HepG2 (cell line): ENCODE measurements around the gene HOTAIR. TPM values are rescaled to one million over a fixed set of nuclear protein-coding genes. Genes with fewer than 3 reads are reported as not detected.

Experiments
- ATAC-seq: fragments of 200-7000 bp; cut with Tn5 transposase; 3 replicates; pipeline ENCODE4 v1.9.1; 2020; ENCODE audit warnings: mild to moderate bottlenecking, moderate library complexity
- BruUV-seq: library from RNA; stranded (reverse); fragments of 400-500 nt; replicated peaks from 2 replicates; lab custom pipeline; 2021; lab: Mats Ljungman, UMichigan
- CTCF ChIA-PET: fragments of 300-600 bp; formaldehyde crosslinking; extraction: SDS; loops from one replicate; lab custom pipeline; 2021; ENCODE audit warnings: low total read pairs, inconsistent platforms, low intra/inter-chr PET ratio; lab: Yijun Ruan, JAX
- POLR2A ChIA-PET: fragments of 350-600 bp; sonication (Branson Sonifier 250); formaldehyde crosslinking; loops from one replicate; lab custom pipeline; 2020; ENCODE audit warnings: antibody characterized with exemption, inconsistent platforms; lab: Yijun Ruan, JAX
- DNase-seq: peaks from one replicate; pipeline ENCODE4 v3.0.0-alpha.2; 2015; ENCODE audit warnings: low spot score
- FAIRE-seq: peaks from 3 replicates; lab custom pipeline; 2011; peaks lifted over from hg19 to GRCh38; lab: Jason Lieb, UNC
- H2AFZ ChIP-seq: one replicate; pipeline ENCODE4 v1.6.1; 2011; ENCODE audit warnings: low read length, inconsistent platforms
- H3K27ac ChIP-seq: fragments of 300-600 bp; 3 replicates; pipeline ENCODE4 v1.8.0; 2011; ENCODE audit warnings: mixed run types, mild to moderate bottlenecking, mixed read lengths, low read length, inconsistent platforms; ENCODE audit not compliant: insufficient read depth; ENCODE audit errors: extremely low read length
- H3K27me3 ChIP-seq, 2 experiments: fragments of 200-600 bp in 1 of 2; 2 replicates in 1 of 2; 3 replicates in 1 of 2; pipeline versions ENCODE4 v1.6.0 to v1.8.0; 2011; ENCODE audit warnings: low read length in 2 of 2, mild to moderate bottlenecking in 2 of 2, moderate library complexity in 2 of 2, inconsistent platforms in 1 of 2; ENCODE audit not compliant: insufficient read depth in 2 of 2, control insufficient read depth in 1 of 2
- H3K36me3 ChIP-seq, 2 experiments: fragments of 200-600 bp in 1 of 2; replicated peaks in 1 of 2; 2 replicates in 1 of 2; 3 replicates in 1 of 2; pipeline versions ENCODE4 v1.5.1 to v1.8.0; 2011; ENCODE audit warnings: low read length in 2 of 2, inconsistent platforms in 1 of 2; ENCODE audit not compliant: insufficient read depth in 2 of 2, control insufficient read depth in 1 of 2
- H3K4me1 ChIP-seq: 2 replicates; pipeline ENCODE4 v1.5.1; 2012; ENCODE audit warnings: low read length, inconsistent platforms; ENCODE audit not compliant: insufficient read depth
- H3K4me2 ChIP-seq: 2 replicates; pipeline ENCODE4 v1.6.0; 2011; ENCODE audit warnings: low read depth, low read length, inconsistent platforms
- H3K4me3 ChIP-seq, 3 experiments: fragments of 200-600 bp in 1 of 3; sonication (generic), shearing (Covaris generic) in 1 of 3; replicated peaks in 1 of 3; 2 replicates each; pipeline ENCODE4 v1.5.1; 2011 to 2016; ENCODE audit warnings: low read length in 3 of 3, inconsistent platforms in 2 of 3, low read depth in 2 of 3, mild to moderate bottlenecking in 2 of 3, control low read depth in 1 of 3, mixed read lengths in 1 of 3; ENCODE audit not compliant: insufficient read depth in 1 of 3
- H3K79me2 ChIP-seq: one replicate; pipeline ENCODE4 v1.6.1; 2011; ENCODE audit warnings: low read length, inconsistent platforms; ENCODE audit not compliant: insufficient read depth
- H3K9ac ChIP-seq: 2 replicates; pipeline ENCODE4 v1.6.0; 2011; ENCODE audit warnings: mild to moderate bottlenecking, low read depth, low read length, inconsistent platforms; ENCODE audit not compliant: insufficient read depth
- H3K9me3 ChIP-seq: 2 replicates; pipeline ENCODE4 v1.5.1; 2012; ENCODE audit warnings: mild to moderate bottlenecking, low read length
- H4K20me1 ChIP-seq: 2 replicates; pipeline ENCODE4 v1.6.0; 2011; ENCODE audit warnings: inconsistent platforms, mild to moderate bottlenecking, low read length, moderate library complexity; ENCODE audit not compliant: insufficient read depth
- DMAP1 ChIP-seq: IDR thresholded peaks from 2 replicates; pipeline ENCODE4 v1.6.1; 2016
- HNF4G ChIP-seq, 2 experiments: sonication (generic) in 1 of 2; formaldehyde crosslinking in 1 of 2; IDR thresholded peaks; 2 replicates each; pipeline versions ENCODE4 v1.4.0 to v1.6.1; 2011 to 2020; ENCODE audit warnings: borderline replicate concordance in 2 of 2, low read depth in 2 of 2, mild to moderate bottlenecking in 2 of 2, low read length in 1 of 2, missing genetic modification reagents in 1 of 2, moderate library complexity in 1 of 2
- ISL2 ChIP-seq: sonication (generic); formaldehyde crosslinking; IDR thresholded peaks from 2 replicates; pipeline ENCODE4 v1.5.0; 2020; ENCODE audit warnings: missing genetic modification reagents
- JUNB ChIP-seq: sonication (generic); formaldehyde crosslinking; IDR thresholded peaks from 2 replicates; pipeline ENCODE4 v1.8.0; 2022; ENCODE audit warnings: missing genetic modification reagents, mild to moderate bottlenecking, borderline replicate concordance
- KDM2A ChIP-seq: sonication (generic); formaldehyde crosslinking; IDR thresholded peaks from 2 replicates; pipeline ENCODE4 v1.4.0; 2020; ENCODE audit warnings: low read depth, missing genetic modification reagents, borderline replicate concordance
- KDM4B ChIP-seq: sonication (generic); formaldehyde crosslinking; IDR thresholded peaks from 2 replicates; pipeline ENCODE4 v1.4.0; 2020; ENCODE audit warnings: missing genetic modification reagents
- NCOA1 ChIP-seq: sonication (generic); formaldehyde crosslinking; IDR thresholded peaks from 2 replicates; pipeline ENCODE4 v1.9.0; 2021; ENCODE audit warnings: missing genetic modification reagents
- RBAK ChIP-seq: sonication (generic); formaldehyde crosslinking; IDR thresholded peaks from 2 replicates; pipeline ENCODE4 v1.5.1; 2020; ENCODE audit warnings: mild to moderate bottlenecking, missing genetic modification reagents
- SP5 ChIP-seq: IDR thresholded peaks from 2 replicates; pipeline ENCODE4 v1.6.1; 2016; ENCODE audit warnings: low read depth, borderline replicate concordance
- SRSF1 ChIP-seq: fragments of 200-400 bp; formaldehyde crosslinking; optimal IDR thresholded peaks from 2 replicates; pipeline ENCODE3; 2017; ENCODE audit warnings: mild to moderate bottlenecking, low read depth, low read length, moderate library complexity
- ZBTB20 ChIP-seq: sonication (generic); formaldehyde crosslinking; IDR thresholded peaks from 2 replicates; pipeline ENCODE4 v1.8.1; 2023; ENCODE audit warnings: missing genetic modification reagents, low read depth, mild to moderate bottlenecking, borderline replicate concordance
- ZBTB7A ChIP-seq: sonication (generic); formaldehyde crosslinking; IDR thresholded peaks from 2 replicates; pipeline ENCODE4 v1.8.0; 2022; ENCODE audit warnings: mild to moderate bottlenecking, missing genetic modification reagents
- ZNF101 ChIP-seq: sonication (generic); formaldehyde crosslinking; IDR thresholded peaks from 2 replicates; pipeline ENCODE4 v1.4.0; 2020; ENCODE audit warnings: mild to moderate bottlenecking, low read depth, missing genetic modification reagents, borderline replicate concordance
- ZNF224 ChIP-seq: sonication (generic); formaldehyde crosslinking; IDR thresholded peaks from 2 replicates; pipeline ENCODE4 v1.5.0; 2020; ENCODE audit warnings: mild to moderate bottlenecking, missing genetic modification reagents
- ZNF232 ChIP-seq: sonication (generic); formaldehyde crosslinking; IDR thresholded peaks from 2 replicates; pipeline ENCODE4 v1.4.0; 2020; ENCODE audit warnings: missing genetic modification reagents, borderline replicate concordance
- ZNF383 ChIP-seq: sonication (generic); formaldehyde crosslinking; IDR thresholded peaks from 2 replicates; pipeline ENCODE4 v1.4.0; 2020; ENCODE audit warnings: missing genetic modification reagents, mild to moderate bottlenecking, borderline replicate concordance
- ZNF580 ChIP-seq: IDR thresholded peaks from 2 replicates; pipeline ENCODE4 v1.6.1; 2016; ENCODE audit warnings: low read depth, borderline replicate concordance
- ZNF747 ChIP-seq: sonication (generic); formaldehyde crosslinking; IDR thresholded peaks from 2 replicates; pipeline ENCODE4 v1.8.1; 2023; ENCODE audit warnings: missing genetic modification reagents, mild to moderate bottlenecking, borderline replicate concordance
- ZNF782 ChIP-seq: sonication (generic); formaldehyde crosslinking; IDR thresholded peaks from 2 replicates; pipeline ENCODE4 v1.4.0; 2020; ENCODE audit warnings: missing genetic modification reagents, mild to moderate bottlenecking, borderline replicate concordance
- WGBS: methylation state at CpG from one replicate; pipeline ENCODE4 v1.1.6; 2017; ENCODE audit warnings: low lambda C conversion rate; 5-methylcytosine and 5-hydroxymethylcytosine counted together
- in situ Hi-C: cut with HindIII; loops from 2 replicates; pipeline ENCODE4 v1.10.0; 2017; ENCODE audit warnings: low pct_unique_long_range_greater_than_20kb; ENCODE audit not compliant: extremely low pct_ligation_motif_present
- intact Hi-C: fragments of 100-400 bp; cut with micrococcal nuclease; formaldehyde crosslinking; loops from one replicate; pipeline ENCODE4 v1.10.0; 2022; ENCODE audit not compliant: unreplicated experiment
- polyA plus RNA-seq, 8 experiments: library from polyadenylated mRNA; depleted of rRNA in 3 of 8; stranded (reverse) in 7 of 8; unstranded in 1 of 8; fragments of >200 nt; fragmentation: Illumina TruSeq in 4 of 8; extraction: Trizol in 4 of 8; gene quantifications; 2 replicates each; pipeline versions ENCODE4 v1.2.1 to v1.2.3, GENCODE V29; 2011 to 2016; ENCODE audit warnings: low read depth in 4 of 8, missing spikeins in 1 of 8, mixed read lengths in 1 of 8; ENCODE audit not compliant: insufficient read depth in 1 of 8
- total RNA-seq, 5 experiments: library from RNA; depleted of rRNA; stranded (reverse); fragments of >200 nt; fragmentation: Illumina TruSeq; extraction: Trizol; gene quantifications; 2 replicates each; pipeline ENCODE4 v1.2.3, GENCODE V29; 2016; ENCODE audit warnings: low read depth in 1 of 5
- TF ChIP-seq, protein P1 (sequence below): sonication (generic); formaldehyde crosslinking; IDR thresholded peaks from 2 replicates; pipeline ENCODE4 v1.5.0; 2020; ENCODE audit warnings: missing genetic modification reagents, mild to moderate bottlenecking, borderline replicate concordance

Gene HOTAIR
- total and polyA plus RNA-seq, 2 of the 13 experiments (the other 11 are each of a cell fraction or from before 2014, with no cell fraction given) = not detected

- POLR2A ChIA-PET = no interaction called here
- no TSS peak for BruUV-seq
These were observed 5.0 kb downstream of the HOTAIR start for GRCh38 chr12:53969588-53970259.

More at GRCh38 chr12:53969588-53970259, 5.0 kb downstream of the HOTAIR start:
- DNase-seq = no peak
- H3K36me3 ChIP-seq = no peaks in the 10 kb centered on the region
- TF ChIP-seq ZBTB7A (CRISPR knock-in tag) = no peak
- TF ChIP-seq NCOA1 (CRISPR knock-in tag) = no peak
- no peak for TF ChIP-seq ZNF224 (CRISPR knock-in tag)
- TF ChIP-seq JUNB = no peak
- TF ChIP-seq SP5 (CRISPR knock-in tag) = no peak
- no peak for TF ChIP-seq KDM4B (CRISPR knock-in tag)
- TF ChIP-seq ZNF782 (CRISPR knock-in tag) = no peak
- no peak for TF ChIP-seq ZNF383 (CRISPR knock-in tag)
- no peak for TF ChIP-seq RBAK
- TF ChIP-seq, protein P1, sequence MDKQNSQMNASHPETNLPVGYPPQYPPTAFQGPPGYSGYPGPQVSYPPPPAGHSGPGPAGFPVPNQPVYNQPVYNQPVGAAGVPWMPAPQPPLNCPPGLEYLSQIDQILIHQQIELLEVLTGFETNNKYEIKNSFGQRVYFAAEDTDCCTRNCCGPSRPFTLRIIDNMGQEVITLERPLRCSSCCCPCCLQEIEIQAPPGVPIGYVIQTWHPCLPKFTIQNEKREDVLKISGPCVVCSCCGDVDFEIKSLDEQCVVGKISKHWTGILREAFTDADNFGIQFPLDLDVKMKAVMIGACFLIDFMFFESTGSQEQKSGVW (CRISPR knock-in tag) = no peak
- TF ChIP-seq KDM2A (CRISPR knock-in tag) = no peak
- no peak for TF ChIP-seq SRSF1
- TF ChIP-seq DMAP1 = no peak
- TF ChIP-seq ZNF101 = no peak
- TF ChIP-seq ZNF232 (CRISPR knock-in tag) = no peak
- TF ChIP-seq ISL2 (CRISPR knock-in tag) = no peak
- TF ChIP-seq ZNF747 = no peak
- no peak for TF ChIP-seq ZNF580 (CRISPR knock-in tag)
- no peak for TF ChIP-seq ZBTB20 (CRISPR knock-in tag)
- no peak for TF ChIP-seq HNF4G (IDR thresholded peaks at IDR 0.05; ENCODE audit: borderline replicate concordance, low read depth, low read length)
- no peak for TF ChIP-seq HNF4G (CRISPR knock-in tag; IDR thresholded peaks at IDR 0.05; ENCODE audit: borderline replicate concordance, low read depth)
- TF ChIP-seq, all 625 proteins: peak for 0
- Histone ChIP-seq H4K20me1 (0 out of 2 replicates have a peak, but pooled peaks cover 2% of the 10 kb centered on the region), H3K9me3 (no peaks in the 10 kb centered on the region), H3K4me1 (peaks cover 11% of the 10 kb centered on the region; the same call in 1 of the 2 replicates), H3K9ac (no peak overlapping the region), H3K79me2 (no peaks in the 10 kb centered on the region), H3K4me2 (no peak overlapping the region), H3K4me3 (no peak overlapping the region), H2AFZ (no peak overlapping the region), H3K27ac (no peak overlapping the region), H3K27me3 (peaks cover 19 to 99% of the 10 kb centered on the region in 2 experiments)
- CTCF ChIA-PET = no interaction called here
- in situ Hi-C loops = no loop called here
- ATAC-seq = no peak
- intact Hi-C loops = no loop called here
- 24% methylated on average over 10 of the region's 12 CpGs for WGBS
- no peak for FAIRE-seq
